SH-SY5Y (cell line): Measurements from ENCODE around the gene DISC1.

Experiments used
- GATA2 ChIP-seq: IDR thresholded peaks from 2 replicates; pipeline ENCODE4 v1.6.1; 2011; ENCODE audit warnings: mild to moderate bottlenecking, low read depth, low read length
- GATA3 ChIP-seq: IDR thresholded peaks from 2 replicates; pipeline ENCODE4 v1.6.1; 2011; ENCODE audit warnings: low read depth, mild to moderate bottlenecking, low read length, moderate library complexity

- peak; percentile 54 for TF ChIP-seq GATA2
- TF ChIP-seq GATA3 = no peak
Measured at GRCh38 chr1:231936983-231937775, 310.6 kb downstream of the DISC1 start.
